Suprapubic skin (tissue), 3 donors: ENCODE data around the gene DYRK4.

Experiments used
- POLR2A ChIP-seq, 2 donors: fragments of 450-650 bp; IDR thresholded peaks; one replicate each; pipeline ENCODE4 v1.6.1; 2017; ENCODE audit warnings: antibody characterized with exemption in 2 of 2, mild to moderate bottlenecking in 2 of 2, moderate library complexity in 2 of 2
- TF ChIP-seq, protein P1 (sequence below), 2 donors: fragments of 200-600 bp in 1 of 2; fragments of 450-650 bp in 1 of 2; sonication (generic) in 1 of 2; IDR thresholded peaks; one replicate each; pipeline ENCODE4 v1.5.1; 2016 to 2019; ENCODE audit warnings: antibody characterized with exemption in 2 of 2, mild to moderate bottlenecking in 1 of 2, moderate library complexity in 1 of 2

DNA sequence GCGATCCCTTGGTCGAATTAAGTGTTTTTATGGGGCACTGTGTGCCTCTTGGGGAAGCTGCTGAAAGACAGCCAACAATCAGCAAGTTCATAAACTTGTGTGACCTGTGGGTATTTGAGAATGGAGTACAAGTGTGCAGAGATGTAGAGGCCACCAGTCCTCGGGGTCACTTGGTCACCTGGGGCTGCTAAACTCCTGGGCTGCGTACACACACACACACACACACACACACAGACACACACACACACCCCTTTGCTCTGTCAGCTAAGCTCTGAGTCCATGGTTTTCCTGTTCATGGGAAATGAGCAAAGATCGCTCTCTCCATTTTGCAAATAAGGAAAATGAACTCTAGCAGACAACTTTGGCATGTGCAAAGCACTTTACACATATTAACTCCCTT is 24.5 kb downstream of the DYRK4 start:
- TF ChIP-seq POLR2A (IDR thresholded peaks at IDR 0.05), result no peak
- TF ChIP-seq, protein P1, sequence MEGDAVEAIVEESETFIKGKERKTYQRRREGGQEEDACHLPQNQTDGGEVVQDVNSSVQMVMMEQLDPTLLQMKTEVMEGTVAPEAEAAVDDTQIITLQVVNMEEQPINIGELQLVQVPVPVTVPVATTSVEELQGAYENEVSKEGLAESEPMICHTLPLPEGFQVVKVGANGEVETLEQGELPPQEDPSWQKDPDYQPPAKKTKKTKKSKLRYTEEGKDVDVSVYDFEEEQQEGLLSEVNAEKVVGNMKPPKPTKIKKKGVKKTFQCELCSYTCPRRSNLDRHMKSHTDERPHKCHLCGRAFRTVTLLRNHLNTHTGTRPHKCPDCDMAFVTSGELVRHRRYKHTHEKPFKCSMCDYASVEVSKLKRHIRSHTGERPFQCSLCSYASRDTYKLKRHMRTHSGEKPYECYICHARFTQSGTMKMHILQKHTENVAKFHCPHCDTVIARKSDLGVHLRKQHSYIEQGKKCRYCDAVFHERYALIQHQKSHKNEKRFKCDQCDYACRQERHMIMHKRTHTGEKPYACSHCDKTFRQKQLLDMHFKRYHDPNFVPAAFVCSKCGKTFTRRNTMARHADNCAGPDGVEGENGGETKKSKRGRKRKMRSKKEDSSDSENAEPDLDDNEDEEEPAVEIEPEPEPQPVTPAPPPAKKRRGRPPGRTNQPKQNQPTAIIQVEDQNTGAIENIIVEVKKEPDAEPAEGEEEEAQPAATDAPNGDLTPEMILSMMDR (IDR thresholded peaks at IDR 0.05), result no peak
